ENCODE results near the gene SLC9A5. TPM values are rescaled to one million over a fixed set of nuclear protein-coding genes. Genes with fewer than 3 reads are reported as not detected.

SLC9A5 gene
- total and polyA plus RNA-seq, 10 of the 15 experiments (the other 5 are each of a cell fraction or from before 2014, with no cell fraction given), result 0.26 to 5.7 (median 1.5) TPM

- TF ChIP-seq ZNF687 (IDR thresholded peaks at IDR 0.05), result no peak
- no peak for TF ChIP-seq RUNX3 (IDR thresholded peaks at IDR 0.05; ENCODE audit: low read length)
- TF ChIP-seq BCL3 (IDR thresholded peaks at IDR 0.05; ENCODE audit: borderline replicate concordance, insufficient read depth, low read depth, low read length, poor library complexity, severe bottlenecking), result no peak
- TF ChIP-seq CHD1 (IDR thresholded peaks at IDR 0.05; ENCODE audit: low read depth, low read length), result no peak
- no peak for TF ChIP-seq DPF2 (IDR thresholded peaks at IDR 0.05)
These were observed 39.2 kb upstream of the SLC9A5 start (continued) for GRCh38 chr16:67209565-67209964.

- in situ Hi-C loops (cut with MboI) (no loop called here), intact Hi-C loops (cut with micrococcal nuclease; ENCODE audit: unreplicated experiment) (no loop called here)
- ChIA-PET RAD21 (ENCODE audit: unreplicated experiment) (no interaction called here), SMC1A (ENCODE audit: uncharacterized antibody, unreplicated experiment) (no interaction called here), POLR2A (no interaction called here), CTCF (no interaction called here)
- Histone ChIP-seq H3K4me3 (no peak overlapping the region), H3K27ac (ENCODE audit: control insufficient read depth, insufficient read depth) (no peak overlapping the region), H2AFZ (ENCODE audit: control insufficient read depth, low read depth, low read length) (no peak overlapping the region), H3K4me2 (ENCODE audit: control insufficient read depth, insufficient read depth) (no peak overlapping the region), H3K27me3 (replicated peaks in 1 of 2; ENCODE audit: control insufficient read depth in 2 of 2, insufficient read depth in 2 of 2, low read length in 1 of 2) (no peaks in the 10 kb centered on the region), H3K9me3 (replicated peaks; ENCODE audit: control insufficient read depth, insufficient read depth, low read length) (no peaks in the 10 kb centered on the region), H4K20me1 (ENCODE audit: control insufficient read depth, insufficient read depth) (no peaks in the 10 kb centered on the region), H3K9ac (ENCODE audit: control insufficient read depth, insufficient read depth, low read length) (no peak overlapping the region), H3K79me2 (ENCODE audit: control insufficient read depth, insufficient read depth, low read length) (no peaks in the 10 kb centered on the region), H3K4me1 (ENCODE audit: control insufficient read depth, insufficient read depth, low read length) (no peaks in the 10 kb centered on the region), H3K36me3 (ENCODE audit: control insufficient read depth in 2 of 2, insufficient read depth in 2 of 2, low read length in 1 of 2) (no peaks in the 10 kb centered on the region)
- no TSS peak for BruUV-seq (replicated peaks)
- TF ChIP-seq POLR2A (IDR thresholded peaks at IDR 0.05; ENCODE audit: low read depth, low read length) (peak; percentile 20; the same call in 1 of the 2 replicates), BMI1 (IDR thresholded peaks at IDR 0.05; ENCODE audit: borderline replicate concordance) (no peak)
- WGBS (ENCODE audit: insufficient coverage, insufficient replicate concordance, low lambda C conversion rate, missing lambda C conversion rate), result 79% methylated on average over 22 of the region's 25 CpGs
- ATAC-seq, result no peak
- no peak for DNase-seq (ENCODE audit: low read depth, low spot score)
- FAIRE-seq, result no peak
These were observed 38.5 kb upstream of the SLC9A5 start for GRCh38 chr16:67210069-67210937.
